ENCODE results near the gene CNOT10. TPM values are rescaled to one million over a fixed set of nuclear protein-coding genes. Genes with fewer than 3 reads are reported as not detected.

The CNOT10 gene
- total RNA-seq, 1 donor from 2014 or later: 82.9 TPM

DNA sequence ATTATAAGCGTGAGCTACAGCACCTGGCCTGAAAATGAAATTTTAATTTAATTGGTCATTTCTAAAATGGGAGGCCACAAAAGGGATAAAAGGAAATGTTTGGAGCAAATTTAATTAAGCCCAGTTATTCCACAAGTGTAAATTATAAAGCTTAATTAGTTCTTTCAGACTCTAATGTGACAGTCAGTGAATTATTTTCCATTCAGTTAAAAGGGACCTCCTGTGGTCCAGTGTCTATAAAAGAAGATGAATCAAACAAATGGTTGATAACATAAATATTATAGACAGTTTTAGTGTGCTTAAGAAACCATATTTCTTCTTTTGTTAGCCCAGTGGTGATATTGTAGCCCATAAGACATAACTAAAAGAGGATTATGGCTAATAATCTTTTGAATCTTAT, 66.4 kb downstream of the CNOT10 start:
- H3K4me3 ChIP-seq: no peak overlapping the region
- H3K4me1 ChIP-seq: peaks cover 11% of the 10 kb centered on the region
- Mint-ChIP-seq H3K4me3 (no peak overlapping the region), H3K4me1 (peaks cover 8% of the 10 kb centered on the region), H3K36me3 (peaks cover 17% of the 10 kb centered on the region), H3K9me3 (no peaks in the 10 kb centered on the region), H3K27me3 (ENCODE audit: insufficient read depth, low read depth) (no peaks in the 10 kb centered on the region), H3K27ac (no peak overlapping the region)
- TF ChIP-seq EZH2 (IDR thresholded peaks at IDR 0.05): no peak
- no peak for TF ChIP-seq CTCF (IDR thresholded peaks at IDR 0.05)
- no peak for TF ChIP-seq EZH2phosphoT487 (IDR thresholded peaks at IDR 0.05)
- H3K27ac ChIP-seq: no peak overlapping the region
- H3K79me2 ChIP-seq (ENCODE audit: low read depth): no peaks in the 10 kb centered on the region
- no peaks in the 10 kb centered on the region for H3K9me3 ChIP-seq (ENCODE audit: low read depth)
- no peaks in the 10 kb centered on the region for H4K20me1 ChIP-seq (ENCODE audit: low read depth)
- no peak overlapping the region for H2AFZ ChIP-seq (replicated peaks)
- H3K9ac ChIP-seq: no peak overlapping the region
- H3K27me3 ChIP-seq: no peaks in the 10 kb centered on the region
- peaks cover 7% of the 10 kb centered on the region for H3F3A ChIP-seq (ENCODE audit: low read depth)
- no peaks in the 10 kb centered on the region for H3K36me3 ChIP-seq
- DNase-seq (ENCODE audit: low spot score): no peak
- H3K4me2 ChIP-seq: no peak overlapping the region

DNA sequence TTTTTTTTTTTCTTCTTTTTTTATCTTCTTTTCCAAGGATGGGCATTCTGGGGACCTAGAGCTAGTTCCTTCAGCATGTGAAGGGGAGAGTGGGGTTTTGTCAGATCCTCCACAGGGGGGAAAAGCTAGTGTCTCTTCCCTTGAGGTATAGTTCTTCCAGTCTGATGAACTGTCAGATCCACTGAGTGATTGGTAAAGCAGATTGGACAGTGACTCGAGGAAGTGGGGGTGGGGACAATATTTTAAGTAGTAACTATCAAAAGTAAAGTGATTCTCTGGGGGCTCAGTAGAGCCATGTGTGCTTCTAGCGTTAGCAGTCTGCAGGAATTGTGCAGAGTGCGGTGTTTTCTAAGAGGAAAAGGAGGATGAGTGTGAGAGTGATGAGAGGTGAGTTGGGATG, 70.8 kb downstream of the CNOT10 start:
- Mint-ChIP-seq H3K9me3 (no peaks in the 10 kb centered on the region), H3K4me1 (peaks cover 10% of the 10 kb centered on the region), H3K4me3 (no peak overlapping the region), H3K27ac (no peak overlapping the region), H3K27me3 (ENCODE audit: insufficient read depth, low read depth) (no peaks in the 10 kb centered on the region), H3K36me3 (peaks cover 9% of the 10 kb centered on the region)
- H3K27me3 ChIP-seq: no peaks in the 10 kb centered on the region
- H3K79me2 ChIP-seq (ENCODE audit: low read depth): no peaks in the 10 kb centered on the region
- peaks cover 8% of the 10 kb centered on the region for H3F3A ChIP-seq (ENCODE audit: low read depth)
- peaks cover 12% of the 10 kb centered on the region for H3K4me1 ChIP-seq
- no peaks in the 10 kb centered on the region for H3K36me3 ChIP-seq
- TF ChIP-seq CTCF (IDR thresholded peaks at IDR 0.05) (no peak), EZH2phosphoT487 (IDR thresholded peaks at IDR 0.05) (no peak), EZH2 (IDR thresholded peaks at IDR 0.05) (no peak)
- no peaks in the 10 kb centered on the region for H4K20me1 ChIP-seq (ENCODE audit: low read depth)
- H3K9ac ChIP-seq: no peak overlapping the region
- no peak overlapping the region for H3K4me3 ChIP-seq
- H3K4me2 ChIP-seq: peak overlapping the region; percentile 27
- no peaks in the 10 kb centered on the region for H3K9me3 ChIP-seq (ENCODE audit: low read depth)
- DNase-seq (ENCODE audit: low spot score): no peak
- H2AFZ ChIP-seq (replicated peaks): no peak overlapping the region
- peak overlapping the region; percentile 54 for H3K27ac ChIP-seq

- Histone ChIP-seq H3K9ac (no peak overlapping the region), H3K9me3 (ENCODE audit: low read depth) (no peaks in the 10 kb centered on the region), H3K4me1 (peaks cover 12% of the 10 kb centered on the region), H3K27ac (no peak overlapping the region), H3K79me2 (ENCODE audit: low read depth) (no peaks in the 10 kb centered on the region), H3F3A (ENCODE audit: low read depth) (peaks cover 5% of the 10 kb centered on the region), H3K4me2 (no peak overlapping the region), H3K36me3 (no peaks in the 10 kb centered on the region), H3K27me3 (no peaks in the 10 kb centered on the region), H4K20me1 (ENCODE audit: low read depth) (no peaks in the 10 kb centered on the region), H3K4me3 (no peak overlapping the region), H2AFZ (replicated peaks) (no peak overlapping the region)
- Mint-ChIP-seq H3K27me3 (ENCODE audit: insufficient read depth, low read depth) (no peaks in the 10 kb centered on the region), H3K36me3 (peaks cover 12% of the 10 kb centered on the region), H3K9me3 (no peaks in the 10 kb centered on the region), H3K4me3 (no peak overlapping the region), H3K4me1 (peaks cover 10% of the 10 kb centered on the region), H3K27ac (no peak overlapping the region)
- no peak for TF ChIP-seq EZH2phosphoT487 (IDR thresholded peaks at IDR 0.05)
- no peak for TF ChIP-seq CTCF (IDR thresholded peaks at IDR 0.05)
- no peak for TF ChIP-seq EZH2 (IDR thresholded peaks at IDR 0.05)
- no peak for DNase-seq (ENCODE audit: low spot score)
These were observed 72.8 kb downstream of the CNOT10 start for GRCh38 chr3:32757618-32758374.

All from neural progenitor cell (in vitro differentiated cells).